Immature natural killer cell (primary cell): ENCODE data around the gene ADAMTS3. TPM values are rescaled to one million over a fixed set of nuclear protein-coding genes. Genes with fewer than 3 reads are reported as not detected.

ENCODE experiments used
- DNase-seq, 3 donors: peaks; one replicate each; pipeline ENCODE4 v3.0.0; 2022; ENCODE audit warnings: mixed read lengths in 1 of 3
- H3K27ac Mint-ChIP-seq, 6 donors: one replicate each; pipeline ENCODE4 v1.8.0; 2020; ENCODE audit warnings: mixed read lengths in 6 of 6, mild to moderate bottlenecking in 5 of 6, inconsistent platforms in 4 of 6, moderate library complexity in 3 of 6
- H3K27me3 Mint-ChIP-seq, 3 donors: one replicate each; pipeline ENCODE4 v1.8.0; 2020 to 2021; ENCODE audit warnings: low read depth in 3 of 3, mild to moderate bottlenecking in 3 of 3, mixed read lengths in 3 of 3, moderate library complexity in 3 of 3, inconsistent platforms in 1 of 3
- H3K36me3 Mint-ChIP-seq, 3 donors: one replicate each; pipeline ENCODE4 v1.8.0; 2020; ENCODE audit warnings: mixed read lengths in 3 of 3, inconsistent platforms in 2 of 3, mild to moderate bottlenecking in 2 of 3
- H3K4me1 Mint-ChIP-seq, 2 donors: one replicate each; pipeline ENCODE4 v1.8.0; 2020; ENCODE audit warnings: inconsistent platforms in 2 of 2, mild to moderate bottlenecking in 2 of 2, mixed read lengths in 2 of 2, moderate library complexity in 1 of 2
- H3K4me3 Mint-ChIP-seq, 5 donors: one replicate each; pipeline ENCODE4 v1.8.0; 2020; ENCODE audit warnings: mild to moderate bottlenecking in 5 of 5, mixed read lengths in 5 of 5, inconsistent platforms in 3 of 5, moderate library complexity in 3 of 5
- H3K9me3 Mint-ChIP-seq, 6 donors: one replicate each; pipeline ENCODE4 v1.8.0; 2020; ENCODE audit warnings: mild to moderate bottlenecking in 6 of 6, mixed read lengths in 6 of 6, inconsistent platforms in 4 of 6, moderate library complexity in 3 of 6
- polyA plus RNA-seq, 3 donors: library from polyadenylated mRNA; unstranded; fragments of 300-500 nt; fragmentation: Illumina TruSeq; gene quantifications; one replicate each; pipeline ENCODE4 v1.2.3, GENCODE V29; 2021

Gene ADAMTS3
- not detected for polyA plus RNA-seq

DNA sequence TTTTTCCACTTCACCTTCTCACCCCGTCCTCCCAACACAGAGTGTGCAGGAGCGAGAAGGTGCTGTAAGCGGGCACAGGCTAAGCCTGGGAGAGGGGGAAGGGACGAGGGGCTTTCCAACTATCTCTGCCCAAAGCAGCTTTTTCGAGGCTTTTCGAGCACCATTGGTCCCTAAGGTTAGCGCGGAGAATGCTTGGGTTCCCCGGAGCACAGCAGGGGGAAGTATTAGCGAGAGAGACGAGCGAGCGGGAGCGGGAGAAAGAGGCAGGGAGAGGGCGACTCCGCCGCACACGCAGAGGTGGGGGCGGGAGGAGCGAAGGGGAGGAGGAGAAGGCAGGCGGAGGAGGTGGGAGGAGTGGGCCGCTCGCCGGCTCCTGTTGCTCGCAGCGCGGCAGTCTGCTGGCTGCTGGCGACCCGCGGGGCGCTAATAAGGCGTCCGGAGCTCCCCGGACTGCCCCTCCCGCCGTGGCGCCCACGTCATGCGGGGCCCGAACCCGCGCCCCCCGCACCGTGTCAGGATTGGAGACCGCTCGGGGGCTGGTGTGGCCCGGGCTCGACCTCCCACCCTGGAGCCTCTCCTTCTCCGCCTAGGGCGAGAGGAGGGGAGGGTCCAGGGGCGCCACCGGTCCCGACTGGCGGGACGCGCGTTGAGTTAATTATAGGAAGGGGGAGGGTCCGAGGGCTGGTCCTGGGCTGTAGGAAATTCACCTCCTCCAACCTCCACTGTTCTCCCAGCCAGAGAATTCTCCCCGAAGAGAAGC lies at the start of gene ADAMTS3:
Gene ADAMTS3 (minus strand): TSS at position 263 of the 760 bp plus-strand sequence. CDS start 459 bp downstream, outside the sequence.
- Mint-ChIP-seq H3K27me3 (peaks cover 11 to 17% (median 13%) of the 10 kb centered on the region in 3 donors), H3K27ac (no peak within 1 kb of the TSS), H3K4me1 (peaks cover 10 to 20% of the 10 kb centered on the region in 2 donors), H3K9me3 (peaks cover 0 to 23% (median 11%) of the 10 kb centered on the region in 6 donors), H3K36me3 (peaks cover 0 to 6% (median 0%) of the 10 kb centered on the region in 3 donors), H3K4me3 (peak within 1 kb of the TSS; percentile 48 to 74 (median 68))
- no peak for DNase-seq

DNA sequence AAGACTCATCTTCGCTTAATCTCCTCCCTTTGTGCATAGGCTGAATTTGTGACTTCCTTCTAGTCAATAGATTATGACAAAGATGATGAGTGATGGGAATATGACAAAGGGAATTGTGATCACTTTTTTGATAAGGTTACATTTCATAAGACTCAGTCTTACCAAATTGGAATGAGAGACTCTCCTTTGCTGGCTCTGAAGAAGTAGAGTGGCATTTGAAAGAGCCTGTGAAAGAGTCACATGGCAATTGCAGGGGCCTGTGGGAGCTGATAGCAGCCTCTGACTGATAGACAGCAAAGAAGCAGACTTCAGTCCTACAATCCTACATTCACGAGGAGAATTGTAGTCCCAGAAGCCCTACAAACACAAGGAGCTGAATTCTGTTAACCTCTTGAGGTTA lies 44.9 kb upstream of the ADAMTS3 start:
- H3K4me1 Mint-ChIP-seq, result no peaks in the 10 kb centered on the region
- H3K36me3 Mint-ChIP-seq, result no peaks in the 10 kb centered on the region
- H3K27ac Mint-ChIP-seq, result no peak overlapping the region
- no peak for DNase-seq
- H3K27me3 Mint-ChIP-seq, result no peaks in the 10 kb centered on the region
- peaks cover 2 to 29% (median 8%) of the 10 kb centered on the region in 6 donors for H3K9me3 Mint-ChIP-seq
- H3K4me3 Mint-ChIP-seq, result no peak overlapping the region

DNA sequence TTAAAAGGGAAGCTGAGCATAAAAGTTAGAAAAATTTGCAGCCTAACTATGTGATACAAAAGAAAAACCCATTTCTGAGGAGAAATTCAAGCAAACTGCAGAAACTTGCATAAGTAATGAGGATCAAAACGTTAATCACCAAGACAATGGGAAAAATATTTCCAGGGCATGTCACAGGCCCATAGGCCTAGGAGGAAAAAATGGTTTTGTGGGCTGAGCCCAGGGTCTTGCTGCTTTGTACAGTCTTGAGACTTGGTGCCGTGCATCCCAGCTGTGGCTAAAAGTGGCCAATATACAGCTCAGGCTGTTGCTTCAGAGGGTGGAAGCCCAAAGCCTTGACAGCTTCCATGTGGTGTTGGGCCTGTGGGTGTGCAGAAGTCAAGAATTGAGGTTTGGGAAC lies 37.7 kb upstream of the ADAMTS3 start:
- H3K9me3 Mint-ChIP-seq, result peaks cover 0 to 22% (median 4%) of the 10 kb centered on the region in 6 donors
- no peaks in the 10 kb centered on the region for H3K4me1 Mint-ChIP-seq
- no peak overlapping the region for H3K4me3 Mint-ChIP-seq
- H3K27me3 Mint-ChIP-seq, result no peaks in the 10 kb centered on the region
- no peak for DNase-seq
- no peaks in the 10 kb centered on the region for H3K36me3 Mint-ChIP-seq
- no peak overlapping the region for H3K27ac Mint-ChIP-seq

DNA sequence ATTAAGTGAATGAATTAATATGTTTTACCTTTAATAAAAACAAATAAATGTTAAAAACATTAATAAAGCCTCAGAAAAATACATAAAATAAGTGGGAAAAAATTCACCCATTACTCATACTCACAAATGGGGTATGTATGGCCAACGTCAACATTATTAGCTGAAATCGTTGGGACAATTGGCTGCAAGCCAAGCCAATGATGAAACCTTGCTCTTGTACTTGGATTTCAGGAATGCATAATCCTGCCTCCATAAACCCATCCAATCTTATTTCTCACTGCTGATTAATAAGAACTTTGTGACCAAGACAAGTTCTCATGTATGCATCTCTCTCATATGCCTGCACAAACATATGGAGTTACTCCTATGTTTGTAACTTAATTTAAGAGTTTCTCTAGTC lies 35.3 kb upstream of the ADAMTS3 start:
- H3K27me3 Mint-ChIP-seq, result no peaks in the 10 kb centered on the region
- no peak overlapping the region for H3K4me3 Mint-ChIP-seq
- no peaks in the 10 kb centered on the region for H3K4me1 Mint-ChIP-seq
- no peak for DNase-seq
- peaks cover 2 to 17% (median 4%) of the 10 kb centered on the region in 6 donors for H3K9me3 Mint-ChIP-seq
- H3K36me3 Mint-ChIP-seq, result no peaks in the 10 kb centered on the region
- no peak overlapping the region for H3K27ac Mint-ChIP-seq

DNA sequence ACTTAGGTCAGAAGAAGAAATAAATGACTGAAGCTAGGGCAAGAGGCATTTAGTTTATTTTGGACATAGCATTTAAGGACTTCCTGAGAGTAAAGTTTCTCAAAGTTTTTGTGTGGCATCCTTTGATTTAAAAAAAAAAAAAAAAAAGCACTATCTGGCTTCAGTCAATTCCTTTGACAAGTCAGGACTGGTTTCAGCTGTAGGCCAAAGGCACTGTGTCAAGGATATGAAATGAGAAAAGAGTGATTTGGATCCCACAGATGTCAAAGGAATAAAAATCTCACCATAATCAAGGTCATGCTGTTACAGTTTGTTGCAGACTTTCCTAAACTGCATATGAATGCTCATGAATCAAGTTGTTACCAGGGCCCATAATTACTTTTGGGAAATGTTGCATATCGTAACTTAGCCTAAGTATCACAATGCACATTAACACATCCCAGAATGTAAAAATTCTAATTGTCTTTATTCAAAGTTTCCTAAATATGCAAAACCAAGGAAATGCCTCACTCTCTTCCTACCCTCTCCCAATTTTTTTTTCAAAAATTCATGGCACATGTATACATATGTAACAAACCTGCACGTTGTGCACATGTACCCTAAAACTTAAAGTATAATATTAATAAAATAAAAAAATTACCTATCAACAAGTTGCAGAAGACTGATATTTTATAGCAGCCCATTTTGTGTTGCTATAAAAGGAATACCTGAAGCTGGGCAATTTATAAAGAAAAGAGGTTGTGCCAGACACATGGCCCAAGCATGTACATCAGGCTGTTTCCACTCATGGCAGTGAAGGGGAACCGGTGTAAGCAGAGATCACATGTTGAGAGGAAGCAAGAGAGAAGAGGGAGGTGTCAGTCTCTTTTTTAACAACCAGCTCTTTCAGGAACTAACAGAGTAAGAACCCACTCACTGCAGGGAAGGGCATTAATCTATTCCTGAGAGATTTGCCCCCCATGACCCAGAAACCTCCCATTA lies 33.7 kb upstream of the ADAMTS3 start:
- DNase-seq, result no peak
- Mint-ChIP-seq H3K36me3 (no peaks in the 10 kb centered on the region), H3K9me3 (peaks cover under 1 to 12% (median 3%) of the 10 kb centered on the region in 6 donors), H3K27me3 (no peaks in the 10 kb centered on the region), H3K4me1 (no peaks in the 10 kb centered on the region), H3K27ac (no peak overlapping the region), H3K4me3 (no peak overlapping the region)

DNA sequence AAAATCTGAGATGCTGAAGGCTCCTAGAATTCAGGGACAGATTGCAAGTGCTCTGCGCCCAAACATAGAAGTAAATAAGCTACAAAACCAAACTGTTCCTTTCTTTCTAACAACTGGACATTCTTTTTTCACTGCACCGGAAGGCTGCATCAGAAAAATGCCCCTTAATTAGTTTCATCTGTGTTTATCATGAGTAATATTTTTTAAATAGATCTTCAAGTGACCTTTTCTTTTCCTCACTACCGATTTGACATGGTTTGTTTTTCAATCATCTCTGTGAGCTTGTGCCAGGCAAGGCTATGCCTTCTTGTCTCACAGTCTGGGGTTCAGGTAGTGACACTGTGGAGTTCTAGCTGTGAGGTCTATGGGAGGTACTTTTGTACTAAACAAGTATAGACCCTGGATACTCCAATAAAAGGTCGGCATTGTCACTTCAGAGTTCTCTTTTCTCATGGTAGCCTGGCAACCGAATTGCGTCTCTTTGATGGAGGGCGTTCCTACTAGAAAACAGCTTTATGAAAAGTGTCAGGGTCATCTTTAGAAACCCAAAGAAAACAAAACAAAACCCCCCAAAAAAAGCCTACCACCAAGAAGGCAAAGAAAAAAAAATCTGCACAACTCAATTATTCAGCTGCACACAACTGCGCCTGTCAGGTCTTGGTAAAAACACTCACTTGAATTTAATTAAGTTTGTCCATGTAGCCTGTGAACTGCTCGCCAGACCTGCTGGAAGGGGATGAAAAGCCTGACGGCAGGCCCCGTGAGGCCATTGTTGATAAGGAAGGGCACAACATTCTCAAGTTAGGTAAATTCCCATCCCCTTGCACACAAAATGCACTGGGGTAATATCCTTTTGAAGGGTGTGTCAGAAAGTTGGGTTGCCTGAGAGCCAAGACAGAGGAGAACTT lies 22.8 kb upstream of the ADAMTS3 start:
- peaks cover 0 to 7% (median 4%) of the 10 kb centered on the region in 6 donors for H3K9me3 Mint-ChIP-seq
- H3K4me3 Mint-ChIP-seq, result no peak overlapping the region
- H3K27me3 Mint-ChIP-seq, result no peaks in the 10 kb centered on the region

DNA sequence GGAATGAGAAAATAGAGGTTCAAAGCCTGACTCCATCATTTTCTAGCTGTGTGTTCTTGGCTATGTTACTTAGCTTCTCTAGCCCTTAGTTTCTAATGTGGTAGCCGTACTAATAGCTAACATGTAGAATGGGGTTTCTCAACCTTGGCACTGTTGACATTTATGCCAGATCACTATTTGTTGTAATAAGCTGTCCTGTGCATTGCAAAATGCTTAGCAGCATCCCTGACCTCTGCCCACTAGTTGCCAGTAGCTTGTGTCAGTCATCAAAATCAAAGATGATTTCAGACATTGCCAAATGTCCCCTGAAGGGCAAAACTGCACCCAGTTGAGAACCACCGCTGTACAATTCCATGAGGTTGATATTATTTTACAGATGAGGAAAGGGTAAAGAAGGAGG lies 18.3 kb upstream of the ADAMTS3 start:
- Mint-ChIP-seq H3K27me3 (peaks cover 0 to 2% (median 0%) of the 10 kb centered on the region in 3 donors), H3K4me3 (no peak overlapping the region), H3K36me3 (no peaks in the 10 kb centered on the region), H3K27ac (no peak overlapping the region), H3K9me3 (peaks cover 0 to 6% (median 1%) of the 10 kb centered on the region in 6 donors), H3K4me1 (no peaks in the 10 kb centered on the region)
- DNase-seq, result no peak

More for the DNA sequence above, 22.8 kb upstream of the ADAMTS3 start:
- Mint-ChIP-seq H3K36me3 (no peaks in the 10 kb centered on the region), H3K4me1 (no peaks in the 10 kb centered on the region), H3K27ac (no peak overlapping the region)
- DNase-seq, result no peak

DNA sequence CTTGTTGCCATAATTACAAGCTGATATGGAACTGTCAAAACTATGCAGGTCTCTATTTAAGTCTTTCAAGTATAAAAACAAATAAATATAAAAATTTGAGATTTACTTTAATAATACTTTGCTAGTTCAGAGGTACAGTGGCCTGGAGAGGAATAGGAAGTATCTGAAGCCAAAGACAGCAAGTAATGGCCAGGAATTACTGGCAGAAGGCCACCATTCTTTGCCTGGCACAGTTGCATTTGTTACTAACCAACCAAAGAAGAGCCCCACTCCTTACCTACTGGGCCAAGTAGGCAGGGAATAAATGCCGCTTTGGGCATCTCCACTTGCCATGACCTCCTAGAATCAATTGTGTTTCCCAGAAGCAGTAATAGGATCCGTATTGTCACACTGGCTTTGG lies 13.8 kb upstream of the ADAMTS3 start:
- Mint-ChIP-seq H3K27me3 (peaks cover 0 to 6% (median 0%) of the 10 kb centered on the region in 3 donors), H3K4me3 (no peak overlapping the region), H3K27ac (no peak overlapping the region), H3K36me3 (no peaks in the 10 kb centered on the region), H3K9me3 (peaks cover 0 to 6% (median 0%) of the 10 kb centered on the region in 6 donors), H3K4me1 (no peaks in the 10 kb centered on the region)
- DNase-seq, result no peak

DNA sequence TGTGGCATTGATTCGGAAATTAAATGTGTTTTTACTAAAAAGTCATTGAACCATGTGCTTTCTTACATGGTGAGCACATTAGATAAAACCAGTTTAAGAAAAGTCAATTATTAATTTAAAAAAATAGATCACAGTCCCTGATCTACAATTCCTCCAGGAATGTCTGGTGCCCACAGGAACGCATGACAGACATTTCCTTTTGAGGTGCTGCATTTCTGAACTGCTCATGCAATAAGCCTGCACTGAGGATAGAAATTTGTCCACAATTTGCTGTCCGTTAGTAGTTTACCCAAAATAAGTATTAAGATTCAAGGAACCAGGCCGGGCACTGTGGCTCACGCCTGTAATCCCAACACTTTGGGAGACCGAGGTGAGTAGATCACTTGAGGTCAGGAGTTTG lies 8.2 kb upstream of the ADAMTS3 start:
- Mint-ChIP-seq H3K9me3 (peaks cover 0 to 8% (median under 1%) of the 10 kb centered on the region in 6 donors), H3K4me3 (no peak overlapping the region), H3K4me1 (no peaks in the 10 kb centered on the region), H3K27me3 (peaks cover 0 to 6% (median 0%) of the 10 kb centered on the region in 3 donors), H3K36me3 (no peaks in the 10 kb centered on the region), H3K27ac (no peak overlapping the region)
- no peak for DNase-seq

DNA sequence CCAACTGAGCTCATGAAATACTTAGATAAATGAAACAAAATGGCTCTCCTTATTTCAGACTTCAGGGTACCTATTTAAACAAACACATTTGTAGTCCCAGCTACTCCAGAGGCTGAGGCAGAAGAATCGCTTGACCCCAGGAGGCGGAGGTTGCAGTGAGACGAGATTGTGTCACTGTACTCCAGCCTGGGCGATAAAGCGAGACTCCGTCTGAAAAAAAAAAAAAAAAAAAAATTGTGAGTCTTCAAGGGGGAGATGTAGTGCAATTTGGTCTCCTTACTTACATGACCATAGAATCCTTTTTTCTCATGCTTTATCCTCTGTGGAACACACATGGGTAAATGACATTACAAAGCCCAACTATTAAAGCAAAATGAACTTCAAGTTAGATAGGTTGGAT lies 2.3 kb upstream of the ADAMTS3 start:
- Mint-ChIP-seq H3K36me3 (peaks cover 0 to 6% (median 0%) of the 10 kb centered on the region in 3 donors), H3K9me3 (peaks cover 0 to 23% (median 10%) of the 10 kb centered on the region in 6 donors), H3K4me3 (no peak overlapping the region), H3K27ac (no peak overlapping the region), H3K4me1 (peaks cover 10 to 20% of the 10 kb centered on the region in 2 donors), H3K27me3 (peaks cover 11 to 17% (median 11%) of the 10 kb centered on the region in 3 donors)
- DNase-seq, result no peak

DNA sequence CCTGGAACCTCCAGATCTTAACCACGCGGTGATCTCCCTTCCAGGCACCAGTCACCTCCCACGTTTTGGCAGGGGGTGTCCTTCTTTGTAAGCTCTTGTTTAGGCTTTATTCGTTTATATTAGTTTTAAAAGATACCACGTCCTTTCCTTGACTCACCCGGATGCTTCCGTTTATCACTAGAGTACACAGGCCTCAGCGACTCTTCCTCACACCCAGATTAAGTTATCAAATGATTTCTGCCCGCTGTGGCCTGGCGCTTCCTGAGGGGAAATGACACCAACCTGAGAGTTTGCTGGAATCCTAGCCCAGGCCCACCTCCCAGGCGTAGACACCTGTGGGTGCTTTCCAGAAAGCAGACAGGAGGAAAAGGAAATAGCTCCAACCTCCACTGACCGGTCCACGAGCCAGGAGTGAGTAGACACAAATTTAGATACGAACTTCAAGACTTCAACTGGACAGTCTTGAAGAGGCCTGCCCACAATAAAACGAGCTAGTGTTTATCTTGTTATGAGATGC lies 756 bp upstream of the ADAMTS3 start:
- Mint-ChIP-seq H3K36me3 (peaks cover 0 to 6% (median 0%) of the 10 kb centered on the region in 3 donors), H3K27ac (no peak overlapping the region), H3K4me3 (peak overlapping the region in 4 of 5 donors; percentile 41 to 68 (median 50)), H3K27me3 (peaks cover 11 to 17% (median 13%) of the 10 kb centered on the region in 3 donors), H3K9me3 (peaks cover 0 to 23% (median 10%) of the 10 kb centered on the region in 6 donors), H3K4me1 (peaks cover 10 to 20% of the 10 kb centered on the region in 2 donors)
- no peak for DNase-seq

DNA sequence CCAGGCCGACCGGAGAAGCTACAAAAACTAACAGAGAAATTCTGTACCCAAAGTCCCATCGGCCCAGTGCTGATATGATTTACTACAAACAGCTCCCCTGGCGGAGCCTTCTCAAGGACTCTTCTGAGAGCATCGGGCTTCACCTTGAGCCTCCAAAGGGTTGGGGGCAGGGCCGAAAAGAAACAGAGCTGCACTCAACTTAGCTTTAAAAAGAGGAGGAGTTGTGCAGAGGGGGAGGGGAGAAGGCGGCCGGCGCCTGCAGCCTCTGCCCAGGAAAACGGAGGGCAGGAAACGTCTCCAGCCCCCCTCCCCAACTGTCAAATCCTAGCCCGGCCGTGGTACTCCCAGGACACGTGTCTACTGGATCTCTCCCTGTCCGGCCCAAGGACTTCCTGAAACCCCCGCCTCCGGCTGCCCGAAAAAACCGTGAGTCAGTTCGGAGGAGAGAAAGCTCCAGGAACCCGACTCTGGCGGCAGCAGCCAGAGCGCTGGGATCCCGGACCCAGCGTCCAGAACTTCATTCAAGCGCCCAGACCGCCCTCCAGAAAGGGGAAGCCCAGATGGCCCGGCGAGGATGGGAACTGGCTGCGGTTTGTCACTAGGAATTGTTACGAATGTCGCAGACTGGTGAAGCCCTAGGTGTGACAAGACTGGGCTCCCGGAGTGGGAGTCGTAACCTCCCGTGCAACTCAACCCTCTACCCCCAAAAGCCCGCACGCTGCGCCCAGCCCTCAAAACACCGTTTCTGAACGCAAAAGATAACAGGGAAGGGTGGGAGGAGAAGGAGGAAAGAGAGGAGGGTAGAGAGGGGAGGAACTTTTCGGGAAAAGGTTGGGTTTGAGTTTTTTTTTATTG lies 973 bp downstream of the ADAMTS3 start:
- H3K9me3 Mint-ChIP-seq, result peaks cover 0 to 23% (median 11%) of the 10 kb centered on the region in 6 donors
- peak overlapping the region; percentile 25 to 56 (median 48) for H3K4me3 Mint-ChIP-seq
- H3K4me1 Mint-ChIP-seq, result peaks cover 10 to 20% of the 10 kb centered on the region in 2 donors
- peaks cover 11 to 17% (median 11%) of the 10 kb centered on the region in 3 donors for H3K27me3 Mint-ChIP-seq
- no peak overlapping the region for H3K27ac Mint-ChIP-seq
- DNase-seq, result no peak
- peaks cover 0 to 6% (median 0%) of the 10 kb centered on the region in 3 donors for H3K36me3 Mint-ChIP-seq
